ENCODE results near the gene PAX7. TPM values are rescaled to one million over a fixed set of nuclear protein-coding genes. Genes with fewer than 3 reads are reported as not detected.
"Not testable (repeated sequence)": the region's sequence is repeated elsewhere in the genome, so short reads cannot be mapped to it uniquely, and the experiment has no call there.

The PAX7 gene
- total RNA-seq, 2 donors from 2014 or later, result not detected

GRCh38 chr1:18734001-18734400 lies 103.4 kb downstream of the PAX7 start:
- Mint-ChIP-seq H3K27me3 (peaks cover 60% of the 10 kb centered on the region), H3K4me3 (no peak overlapping the region), H3K4me1 (peaks cover 3% of the 10 kb centered on the region), H3K27ac (no peak overlapping the region), H3K36me3 (ENCODE audit: low read depth) (peaks cover 7% of the 10 kb centered on the region)
- ATAC-seq, result no peak
- no peaks in the 10 kb centered on the region for H3K9me3 ChIP-seq (ENCODE audit: control insufficient read depth, low read length, poor library complexity, severe bottlenecking)
- no peak for DNase-seq

GRCh38 chr1:18734461-18735223 lies 104.0 kb downstream of the PAX7 start:
- ATAC-seq (no peak), DNase-seq (no peak)
- H3K9me3 ChIP-seq (ENCODE audit: control insufficient read depth, low read length, poor library complexity, severe bottlenecking), result no peaks in the 10 kb centered on the region
- peaks cover 57% of the 10 kb centered on the region for H3K27me3 Mint-ChIP-seq
- H3K4me1 Mint-ChIP-seq, result peaks cover 3% of the 10 kb centered on the region
- no peak overlapping the region for H3K27ac Mint-ChIP-seq
- H3K4me3 Mint-ChIP-seq, result no peak overlapping the region
- peaks cover 7% of the 10 kb centered on the region for H3K36me3 Mint-ChIP-seq (ENCODE audit: low read depth)

- no peak overlapping the region for H3K27ac Mint-ChIP-seq
- H3K9me3 ChIP-seq (ENCODE audit: control insufficient read depth, low read length, poor library complexity, severe bottlenecking), result no peaks in the 10 kb centered on the region
- DNase-seq (no peak), ATAC-seq (no peak)
- peaks cover 62% of the 10 kb centered on the region for H3K27me3 Mint-ChIP-seq
- H3K4me1 Mint-ChIP-seq, result peaks cover 3% of the 10 kb centered on the region
- H3K4me3 Mint-ChIP-seq, result no peak overlapping the region
- H3K36me3 Mint-ChIP-seq (ENCODE audit: low read depth), result peaks cover 7% of the 10 kb centered on the region
Measured at GRCh38 chr1:18735224-18735997, 104.8 kb downstream of the PAX7 start.

GRCh38 chr1:18736958-18737357 lies 106.3 kb downstream of the PAX7 start:
- ATAC-seq, result no peak
- H3K9me3 ChIP-seq (ENCODE audit: control insufficient read depth, low read length, poor library complexity, severe bottlenecking), result no peaks in the 10 kb centered on the region
- H3K27me3 Mint-ChIP-seq, result peaks cover 64% of the 10 kb centered on the region
- H3K36me3 Mint-ChIP-seq (ENCODE audit: low read depth), result peaks cover 7% of the 10 kb centered on the region
- H3K27ac Mint-ChIP-seq, result no peak overlapping the region
- peaks cover 2% of the 10 kb centered on the region for H3K4me1 Mint-ChIP-seq
- no peak overlapping the region for H3K4me3 Mint-ChIP-seq
- no peak for DNase-seq

- Mint-ChIP-seq H3K4me1 (no peaks in the 10 kb centered on the region), H3K36me3 (ENCODE audit: low read depth) (peaks cover 7% of the 10 kb centered on the region), H3K4me3 (no peak overlapping the region), H3K27me3 (peaks cover 54% of the 10 kb centered on the region), H3K27ac (no peak overlapping the region)
- H3K9me3 ChIP-seq (ENCODE audit: control insufficient read depth, low read length, poor library complexity, severe bottlenecking), result no peaks in the 10 kb centered on the region
- DNase-seq (no peak), ATAC-seq (no peak)
Measured at GRCh38 chr1:18738126-18738525, 107.5 kb downstream of the PAX7 start.

GRCh38 chr1:18738617-18739016 lies 108.0 kb downstream of the PAX7 start:
- Mint-ChIP-seq H3K27ac (no peak overlapping the region), H3K4me3 (no peak overlapping the region), H3K27me3 (peaks cover 54% of the 10 kb centered on the region), H3K36me3 (ENCODE audit: low read depth) (peaks cover 7% of the 10 kb centered on the region), H3K4me1 (no peaks in the 10 kb centered on the region)
- DNase-seq (no peak), ATAC-seq (no peak)
- H3K9me3 ChIP-seq (ENCODE audit: control insufficient read depth, low read length, poor library complexity, severe bottlenecking), result no peaks in the 10 kb centered on the region

GRCh38 chr1:18739408-18739807 lies 108.8 kb downstream of the PAX7 start:
- H3K9me3 ChIP-seq (ENCODE audit: control insufficient read depth, low read length, poor library complexity, severe bottlenecking), result no peaks in the 10 kb centered on the region
- peaks cover 49% of the 10 kb centered on the region for H3K27me3 Mint-ChIP-seq
- ATAC-seq (no peak), DNase-seq (no peak)
- H3K27ac Mint-ChIP-seq, result no peak overlapping the region
- H3K4me3 Mint-ChIP-seq, result no peak overlapping the region
- H3K4me1 Mint-ChIP-seq, result no peaks in the 10 kb centered on the region
- peaks cover 6% of the 10 kb centered on the region for H3K36me3 Mint-ChIP-seq (ENCODE audit: low read depth)

DNA sequence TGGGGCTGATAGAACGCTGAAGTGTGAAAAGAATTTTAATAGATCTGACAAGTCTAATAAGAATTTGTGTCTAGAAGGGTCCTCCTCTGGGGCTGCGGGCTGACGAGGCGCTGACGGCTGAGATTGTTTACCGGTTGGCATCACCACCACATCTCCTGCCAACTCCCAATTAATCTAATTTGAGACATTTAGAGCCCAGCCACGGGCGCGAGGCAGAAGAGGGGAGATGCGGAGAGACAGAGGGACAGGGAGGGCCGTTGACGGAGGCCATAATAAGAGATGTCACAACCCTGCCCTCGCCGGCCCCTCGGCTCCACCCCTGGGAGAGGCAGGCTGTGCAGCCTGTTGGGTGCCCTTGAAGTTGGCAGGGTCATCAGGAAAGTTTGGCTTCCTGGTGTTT lies 109.3 kb downstream of the PAX7 start:
- H3K4me1 Mint-ChIP-seq, result no peaks in the 10 kb centered on the region
- H3K27me3 Mint-ChIP-seq, result peaks cover 45% of the 10 kb centered on the region

DNA sequence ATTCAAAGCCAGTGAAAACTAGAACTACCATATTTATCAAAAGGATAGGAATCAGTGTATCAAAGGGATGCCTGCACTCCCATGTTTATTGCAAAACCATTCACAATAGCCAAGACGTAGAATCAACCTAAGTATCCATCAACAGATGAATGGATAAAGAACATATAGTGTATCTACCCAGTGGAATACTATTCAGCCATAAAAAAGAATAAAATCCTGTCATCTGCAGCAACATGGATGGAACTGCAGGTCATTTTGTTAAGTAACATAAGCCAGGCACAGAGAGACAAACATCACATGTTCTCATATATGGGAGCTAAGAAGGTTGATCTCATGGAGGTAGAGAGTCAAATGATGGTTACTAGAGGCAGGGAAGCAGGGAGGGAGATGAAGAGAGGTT lies 110.0 kb downstream of the PAX7 start:
- Mint-ChIP-seq H3K4me3 (no peak overlapping the region), H3K27me3 (peaks cover 38% of the 10 kb centered on the region), H3K36me3 (ENCODE audit: low read depth) (peaks cover 2% of the 10 kb centered on the region), H3K27ac (no peak overlapping the region), H3K4me1 (no peaks in the 10 kb centered on the region)
- no peak for ATAC-seq
- DNase-seq, result no peak
- no peaks in the 10 kb centered on the region for H3K9me3 ChIP-seq (ENCODE audit: control insufficient read depth, low read length, poor library complexity, severe bottlenecking)

More for the DNA sequence above, 109.3 kb downstream of the PAX7 start:
- H3K4me3 Mint-ChIP-seq, result no peak overlapping the region
- H3K36me3 Mint-ChIP-seq (ENCODE audit: low read depth), result peaks cover 2% of the 10 kb centered on the region
- no peak overlapping the region for H3K27ac Mint-ChIP-seq
- DNase-seq, result no peak
- ATAC-seq, result no peak
- no peaks in the 10 kb centered on the region for H3K9me3 ChIP-seq (ENCODE audit: control insufficient read depth, low read length, poor library complexity, severe bottlenecking)

- Mint-ChIP-seq H3K4me1 (no peaks in the 10 kb centered on the region), H3K27me3 (peaks cover 48% of the 10 kb centered on the region), H3K27ac (no peak overlapping the region), H3K36me3 (ENCODE audit: low read depth) (peaks cover 2% of the 10 kb centered on the region), H3K4me3 (no peak overlapping the region)
- DNase-seq (no peak), ATAC-seq (no peak)
- H3K9me3 ChIP-seq (ENCODE audit: control insufficient read depth, low read length, poor library complexity, severe bottlenecking), result no peaks in the 10 kb centered on the region
Measured at GRCh38 chr1:18743233-18743632, 112.6 kb downstream of the PAX7 start.

- not testable (repeated sequence) for H3K4me3 Mint-ChIP-seq; H3K36me3 Mint-ChIP-seq (ENCODE audit: low read depth); ATAC-seq; H3K9me3 ChIP-seq (ENCODE audit: control insufficient read depth, low read length, poor library complexity, severe bottlenecking); H3K27ac Mint-ChIP-seq; H3K4me1 Mint-ChIP-seq; DNase-seq
- peaks cover 50% of the 10 kb centered on the region for H3K27me3 Mint-ChIP-seq
Measured at GRCh38 chr1:18744381-18744780, 113.7 kb downstream of the PAX7 start.

GRCh38 chr1:18746981-18747380 lies 116.3 kb downstream of the PAX7 start:
- H3K9me3 ChIP-seq (ENCODE audit: control insufficient read depth, low read length, poor library complexity, severe bottlenecking), result no peaks in the 10 kb centered on the region
- Mint-ChIP-seq H3K4me1 (no peaks in the 10 kb centered on the region), H3K27me3 (peaks cover 57% of the 10 kb centered on the region), H3K36me3 (ENCODE audit: low read depth) (no peaks in the 10 kb centered on the region), H3K27ac (no peak overlapping the region), H3K4me3 (no peak overlapping the region)
- no peak for ATAC-seq
- DNase-seq, result no peak

DNA sequence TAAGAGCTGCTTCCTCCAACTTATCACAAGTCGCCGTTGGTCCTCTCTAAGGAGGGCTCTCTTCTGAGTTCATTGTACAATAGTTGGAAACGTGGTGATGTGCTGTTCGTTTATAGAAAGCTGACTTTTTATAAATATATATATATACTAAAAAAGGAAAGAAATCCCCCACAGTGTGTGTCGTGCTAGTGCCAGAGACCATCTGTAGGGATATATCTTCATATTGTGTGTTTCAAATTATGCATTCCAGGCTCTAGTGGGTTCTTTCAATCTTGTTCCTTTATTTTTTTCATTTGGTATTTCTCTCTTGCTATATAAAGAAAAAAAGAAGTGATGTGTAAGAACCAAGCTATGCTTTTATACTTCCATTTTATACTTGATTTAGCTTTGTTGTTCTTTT lies 117.0 kb downstream of the PAX7 start:
- Mint-ChIP-seq H3K4me1 (no peaks in the 10 kb centered on the region), H3K27ac (no peak overlapping the region), H3K27me3 (peaks cover 57% of the 10 kb centered on the region), H3K36me3 (ENCODE audit: low read depth) (no peaks in the 10 kb centered on the region), H3K4me3 (no peak overlapping the region)
- H3K9me3 ChIP-seq (ENCODE audit: control insufficient read depth, low read length, poor library complexity, severe bottlenecking), result no peaks in the 10 kb centered on the region
- no peak for DNase-seq
- ATAC-seq, result no peak

GRCh38 chr1:18748435-18748834 lies 117.8 kb downstream of the PAX7 start:
- no peak for ATAC-seq

More at GRCh38 chr1:18748435-18748834, 117.8 kb downstream of the PAX7 start:
- Mint-ChIP-seq H3K4me1 (no peaks in the 10 kb centered on the region), H3K27me3 (peaks cover 52% of the 10 kb centered on the region), H3K4me3 (no peak overlapping the region), H3K36me3 (ENCODE audit: low read depth) (no peaks in the 10 kb centered on the region), H3K27ac (no peak overlapping the region)
- no peak for DNase-seq
- H3K9me3 ChIP-seq (ENCODE audit: control insufficient read depth, low read length, poor library complexity, severe bottlenecking), result no peaks in the 10 kb centered on the region
